ENCODE measurements around the gene LCN12. TPM values are rescaled to one million over a fixed set of nuclear protein-coding genes. Genes with fewer than 3 reads are reported as not detected.

LCN12 gene
- total RNA-seq, 1 donor from 2014 or later: 2.6 TPM

- no peaks in the 10 kb centered on the region for H3K27me3 ChIP-seq
- intact Hi-C loops (cut with DNase I): no loop called here
- DNase-seq (peak; percentile 90), ATAC-seq (peak; percentile 51)
- H3K4me3 ChIP-seq: peak within 1 kb of the TSS; percentile 46
- no peak for TF ChIP-seq CTCF (IDR thresholded peaks at IDR 0.05)
- H3K9me3 ChIP-seq: no peaks in the 10 kb centered on the region
- peak within 1 kb of the TSS; percentile 80 for H3K27ac ChIP-seq
- peaks cover 13% of the 10 kb centered on the region for H3K36me3 ChIP-seq
- H3K4me1 ChIP-seq: peaks cover 63% of the 10 kb centered on the region
Observed at GRCh38 chr9:136996361-136997292, 44.6 kb downstream of the LCN12 start, which contains the start of gene CLIC3. CLIC3 (minus strand) TSS chr9:136996568; CDS start chr9:136996543, 25 bp downstream.

- DNase-seq (no peak), ATAC-seq (no peak)
- TF ChIP-seq CTCF (IDR thresholded peaks at IDR 0.05): no peak
- H3K4me3 ChIP-seq: peak overlapping the region; percentile 46
- H3K4me1 ChIP-seq: peaks cover 63% of the 10 kb centered on the region
- peak overlapping the region; percentile 80 for H3K27ac ChIP-seq
- intact Hi-C loops (cut with DNase I): no loop called here
- H3K36me3 ChIP-seq: peaks cover 13% of the 10 kb centered on the region
- no peaks in the 10 kb centered on the region for H3K9me3 ChIP-seq
- H3K27me3 ChIP-seq: no peaks in the 10 kb centered on the region
Observed at GRCh38 chr9:136997371-136997770, 45.3 kb downstream of the LCN12 start.

GRCh38 chr9:136997830-136998234 lies 45.8 kb downstream of the LCN12 start:
- DNase-seq (no peak), ATAC-seq (no peak)
- Histone ChIP-seq H3K27ac (peak overlapping the region; percentile 80), H3K4me3 (no peak overlapping the region), H3K9me3 (no peaks in the 10 kb centered on the region), H3K27me3 (no peaks in the 10 kb centered on the region), H3K36me3 (peaks cover 13% of the 10 kb centered on the region), H3K4me1 (peaks cover 61% of the 10 kb centered on the region)
- intact Hi-C loops (cut with DNase I): no loop called here
- TF ChIP-seq CTCF (IDR thresholded peaks at IDR 0.05): peak; percentile 8

GRCh38 chr9:137000177-137000930 lies 48.3 kb downstream of the LCN12 start:
- intact Hi-C loops (cut with DNase I): no loop called here

More at GRCh38 chr9:137000177-137000930, 48.3 kb downstream of the LCN12 start:
- H3K9me3 ChIP-seq: no peaks in the 10 kb centered on the region
- no peaks in the 10 kb centered on the region for H3K27me3 ChIP-seq
- no peak overlapping the region for H3K4me3 ChIP-seq
- H3K27ac ChIP-seq: peak overlapping the region; percentile 71
- ATAC-seq (peak; percentile 8), DNase-seq (no peak)
- H3K36me3 ChIP-seq: no peaks in the 10 kb centered on the region
- peaks cover 40% of the 10 kb centered on the region for H3K4me1 ChIP-seq
- no peak for TF ChIP-seq CTCF (IDR thresholded peaks at IDR 0.05)
